HuH-7 (cell line): ENCODE measurements around the gene FUT7.
A peak's percentile ranks its signal among the peaks of the same experiment; 100 is the strongest.

Experiments used
- DNase-seq: peaks from one replicate; pipeline ENCODE4 v3.0.0; 2011; ENCODE audit warnings: low spot score

Gene FUT7

DNA sequence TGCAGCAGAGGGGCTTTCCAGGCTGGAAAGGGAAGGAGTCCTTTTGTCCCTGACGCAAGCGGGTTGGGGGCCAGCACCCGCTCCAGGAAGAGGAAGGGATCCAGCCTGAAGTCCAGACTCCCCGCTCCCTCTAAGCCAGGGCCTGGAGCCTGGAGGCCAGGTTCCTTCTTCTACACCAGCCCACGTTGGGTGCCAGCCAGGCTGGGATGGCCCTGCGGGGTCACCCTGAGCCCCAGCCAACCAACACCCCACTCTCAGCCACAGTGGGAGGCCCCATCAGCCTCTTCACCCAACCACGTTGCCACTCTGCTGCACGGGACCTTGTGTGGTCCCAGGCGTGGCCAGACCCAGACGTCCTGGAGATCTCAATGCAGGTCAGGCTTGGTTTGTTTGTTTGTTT lies 970 bp upstream of the FUT7 start:
- DNase-seq: no peak

DNA sequence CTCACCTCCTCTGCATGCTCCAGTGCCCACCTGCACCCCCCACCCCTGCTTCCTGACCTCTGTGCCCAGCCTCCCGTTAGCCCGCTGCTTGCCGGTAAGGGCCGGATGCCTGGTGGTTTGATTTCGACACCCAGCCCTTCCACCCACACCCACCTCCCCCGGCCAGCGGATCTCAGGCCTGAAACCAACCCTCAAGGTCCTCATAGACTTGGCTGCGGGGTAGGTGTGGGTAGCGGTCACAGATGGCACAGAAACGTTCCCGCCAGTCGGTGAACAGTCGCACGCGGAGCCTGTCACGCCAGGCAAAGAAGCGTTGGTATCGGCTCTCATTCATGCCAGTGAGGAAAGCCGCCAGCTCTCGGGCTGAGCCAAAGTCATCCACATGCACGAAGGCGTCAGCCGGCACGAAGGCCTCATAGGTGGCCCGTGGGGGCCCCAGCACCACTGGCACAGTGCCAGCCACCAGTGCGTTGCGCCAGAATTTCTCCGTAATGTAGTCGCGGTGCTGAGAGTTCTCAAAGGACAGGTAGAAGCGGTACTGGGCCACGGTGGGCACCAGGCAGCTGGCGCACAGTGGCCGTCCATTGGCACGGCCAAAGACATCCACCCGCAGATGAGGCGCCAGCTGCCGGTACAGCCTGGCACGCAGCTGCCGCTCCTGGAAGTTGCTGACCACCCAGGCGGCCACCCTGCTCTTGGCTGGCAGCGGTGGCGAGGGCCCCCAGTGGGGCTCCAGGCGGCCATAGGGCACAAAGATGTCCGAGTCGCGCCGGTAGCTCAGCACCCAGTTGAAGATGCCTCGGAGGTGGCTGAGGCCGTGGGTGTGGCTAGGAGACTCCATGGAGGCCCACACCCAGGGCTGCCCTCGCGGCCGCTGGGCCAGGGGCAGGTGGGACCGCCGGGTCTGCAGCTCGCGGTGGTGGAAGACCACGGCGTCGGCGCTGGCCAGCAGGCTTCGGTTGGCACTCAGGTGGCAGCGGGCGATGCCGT lies 1.1 kb downstream of the FUT7 start:
- DNase-seq: no peak

DNA sequence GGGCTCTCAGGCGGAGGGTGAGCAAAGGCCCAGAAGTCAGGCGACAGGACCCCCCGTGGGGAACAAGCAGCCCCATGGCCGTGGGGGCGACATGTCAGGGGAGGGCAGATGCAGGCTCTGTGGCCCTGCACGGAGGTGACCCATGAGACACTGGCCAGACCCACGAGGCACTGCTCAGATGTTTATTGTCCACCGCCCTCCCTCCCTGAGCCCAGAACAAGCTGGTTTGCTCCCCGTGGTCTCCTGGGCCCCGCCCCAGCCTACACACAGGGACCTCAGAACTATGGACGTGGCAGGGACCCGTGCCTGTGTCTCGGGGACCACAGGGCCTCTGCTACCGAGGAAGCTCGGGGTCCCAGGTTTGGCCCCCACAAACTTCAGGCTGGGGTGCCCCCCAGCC lies 1.9 kb downstream of the FUT7 start:
- no peak for DNase-seq

DNA sequence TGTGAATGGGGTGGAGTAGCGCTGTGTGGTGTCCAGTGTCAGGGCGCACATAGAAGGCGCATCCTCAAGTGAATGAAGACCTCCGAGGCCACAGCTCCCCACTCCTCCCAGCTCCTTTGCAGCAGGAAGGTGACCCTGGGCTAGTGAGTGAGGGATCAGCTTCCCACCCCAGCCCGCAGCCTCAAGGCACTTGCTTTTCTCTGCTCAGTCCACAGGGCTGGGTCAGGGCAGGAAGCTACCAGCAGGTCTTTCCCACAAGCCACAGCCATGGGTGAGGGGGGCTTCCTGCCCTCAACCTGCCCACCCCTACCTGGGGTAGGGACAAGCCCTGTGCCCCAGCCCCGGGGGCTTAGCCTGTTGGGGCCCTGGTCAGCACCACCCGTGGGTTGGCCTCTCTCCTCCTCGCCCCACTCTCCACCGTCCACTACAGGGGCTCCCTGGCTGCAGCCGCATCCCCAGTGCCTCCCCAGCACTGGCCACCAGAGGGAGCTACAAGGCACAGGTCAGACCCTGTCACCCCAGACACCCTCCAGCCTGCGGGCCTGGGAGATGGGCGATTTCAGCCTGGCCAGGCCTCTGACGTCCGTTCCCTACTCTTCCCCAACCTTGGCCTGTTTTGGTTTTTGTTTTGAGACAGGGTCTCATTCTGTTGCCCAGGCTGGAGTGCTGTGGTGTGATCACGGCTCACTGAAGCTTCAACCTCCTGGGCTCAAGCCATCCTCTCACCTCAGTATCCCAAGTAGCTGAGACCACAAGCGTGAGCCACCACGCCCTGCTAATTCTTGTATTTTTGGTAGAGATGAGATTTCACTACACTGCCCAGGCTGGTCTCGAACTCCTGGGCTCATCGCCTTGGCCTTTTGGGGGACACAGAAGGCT lies 2.6 kb downstream of the FUT7 start:
- DNase-seq: peak; percentile 95

DNA sequence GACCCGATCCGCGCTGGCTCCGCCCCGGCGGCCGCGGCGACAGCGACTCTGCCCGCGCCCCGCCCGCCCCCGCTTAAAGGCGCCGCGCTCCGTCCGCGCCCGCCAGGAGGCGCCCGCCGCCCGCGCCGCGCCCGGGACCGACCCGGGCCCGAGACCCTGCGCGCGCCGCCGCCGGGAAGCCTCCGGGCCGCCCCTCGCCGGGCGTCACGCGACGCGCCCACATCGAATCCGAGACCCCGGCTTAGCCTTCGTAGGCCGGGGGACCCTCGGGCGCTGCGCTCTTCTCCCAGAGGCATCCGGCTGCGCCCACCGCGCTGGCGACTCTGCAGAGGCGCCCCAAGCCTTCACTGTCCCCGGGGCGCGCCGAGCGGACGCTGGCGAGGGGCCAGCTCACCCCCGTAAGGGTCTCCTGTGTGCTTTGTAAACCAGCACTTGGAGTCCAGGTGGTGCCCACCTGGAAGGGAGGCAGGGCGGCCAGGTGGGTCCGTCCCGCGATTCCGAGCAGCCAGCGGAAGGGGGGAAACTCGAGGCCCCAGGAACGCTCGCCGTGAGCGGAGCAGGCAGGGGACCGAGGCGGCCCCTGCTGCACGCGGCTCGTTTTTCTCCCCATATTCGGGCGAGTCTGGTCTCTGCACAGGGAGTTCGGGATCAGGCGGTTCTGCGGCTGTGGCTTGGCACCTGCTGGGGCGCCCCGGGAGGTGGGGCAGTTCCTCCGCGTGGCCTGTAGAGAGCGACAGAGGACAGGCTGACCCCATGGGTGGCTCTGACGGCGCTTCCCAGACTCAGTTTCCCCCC lies 3.4 kb downstream of the FUT7 start:
- DNase-seq: peak; percentile 79

DNA sequence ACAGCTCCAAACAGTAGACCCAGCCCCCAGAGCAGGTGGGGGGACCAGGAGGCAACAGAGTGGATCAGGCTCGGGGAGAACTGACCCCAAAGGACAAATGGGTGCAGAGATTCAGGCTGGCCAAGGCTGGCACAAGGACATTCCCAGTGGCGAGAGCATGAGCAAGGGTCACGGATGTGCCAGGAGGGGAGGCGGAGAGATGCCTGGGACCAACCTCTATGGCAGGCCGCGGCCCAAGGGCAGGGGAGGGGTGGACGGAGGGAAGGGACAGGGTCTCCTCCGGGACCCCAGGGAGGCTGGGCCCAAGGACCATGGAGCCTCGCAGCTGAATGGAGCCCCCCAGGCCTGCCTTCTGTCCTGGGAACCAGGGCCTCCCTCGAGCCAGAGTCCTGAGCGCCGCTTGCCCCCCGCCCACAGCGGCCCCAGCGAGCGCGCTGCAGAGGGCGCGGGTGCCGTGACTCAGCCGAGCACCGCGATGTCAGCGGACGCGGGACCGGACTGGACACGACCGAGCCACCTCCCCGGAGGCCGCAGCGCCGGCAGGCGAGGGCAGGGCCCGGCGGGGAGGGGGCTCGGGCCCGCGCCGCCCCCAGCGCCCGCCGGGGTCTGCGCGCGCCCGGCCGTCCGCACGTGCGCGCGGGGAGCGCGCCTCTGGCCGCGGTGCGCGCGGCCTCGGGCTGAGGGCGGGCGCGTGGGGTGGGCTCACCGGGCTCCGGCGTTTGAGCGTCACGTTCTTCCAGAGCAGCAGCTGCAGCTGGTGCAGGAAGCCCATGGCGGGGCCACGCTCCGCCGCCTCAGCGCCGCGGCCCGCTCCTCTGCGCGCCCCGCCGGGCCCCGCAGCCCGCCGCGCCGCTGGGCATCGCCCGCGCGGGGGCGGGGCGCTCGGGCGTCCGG lies 4.3 kb downstream of the FUT7 start, which contains the start of gene ABCA2:
Gene ABCA2, minus strand, starts transcription at position 869 of the 894 bp plus-strand sequence. Its CDS starts 97 bp downstream, at position 772.
- no peak for DNase-seq

DNA sequence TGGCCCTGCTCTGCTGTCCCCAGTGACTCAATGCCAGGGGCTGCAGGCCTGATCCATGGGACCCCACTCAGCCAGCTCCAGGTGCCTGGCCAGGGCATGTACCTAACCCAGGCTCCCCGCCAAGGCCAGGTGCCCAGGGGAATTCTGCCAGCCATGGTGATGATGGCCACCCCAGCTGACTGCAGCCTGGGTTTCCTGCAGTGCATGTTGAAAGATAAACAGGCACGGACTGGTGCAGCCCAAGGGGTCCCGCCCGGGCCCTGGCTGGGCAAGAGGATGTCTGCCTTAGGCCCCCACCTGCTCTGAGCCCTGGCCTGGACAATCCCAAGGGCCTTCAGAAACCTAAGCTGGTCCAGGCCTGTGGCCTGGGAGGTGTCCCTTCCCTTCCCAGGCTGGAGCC lies 5.1 kb downstream of the FUT7 start:
- DNase-seq: no peak

DNA sequence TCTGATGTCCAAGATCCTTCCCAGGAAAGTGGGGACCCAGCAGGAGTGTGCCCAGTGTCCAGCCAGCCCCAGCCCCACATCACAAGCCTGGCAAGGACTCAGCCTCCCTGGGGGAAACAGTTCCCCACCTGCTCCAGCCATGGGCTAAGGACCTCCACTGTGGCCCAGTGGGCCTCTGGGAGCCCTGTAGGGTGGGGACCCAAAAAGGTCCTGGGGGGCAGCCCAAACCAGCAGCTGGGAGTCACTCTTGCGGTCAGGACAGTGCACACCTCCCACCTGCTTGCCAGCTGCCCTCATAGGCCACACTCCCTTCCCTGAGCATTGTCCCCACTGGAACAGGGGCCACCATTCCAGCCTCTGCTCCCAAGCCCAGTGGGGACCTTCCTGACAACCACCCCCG lies 5.5 kb downstream of the FUT7 start:
- DNase-seq: no peak

DNA sequence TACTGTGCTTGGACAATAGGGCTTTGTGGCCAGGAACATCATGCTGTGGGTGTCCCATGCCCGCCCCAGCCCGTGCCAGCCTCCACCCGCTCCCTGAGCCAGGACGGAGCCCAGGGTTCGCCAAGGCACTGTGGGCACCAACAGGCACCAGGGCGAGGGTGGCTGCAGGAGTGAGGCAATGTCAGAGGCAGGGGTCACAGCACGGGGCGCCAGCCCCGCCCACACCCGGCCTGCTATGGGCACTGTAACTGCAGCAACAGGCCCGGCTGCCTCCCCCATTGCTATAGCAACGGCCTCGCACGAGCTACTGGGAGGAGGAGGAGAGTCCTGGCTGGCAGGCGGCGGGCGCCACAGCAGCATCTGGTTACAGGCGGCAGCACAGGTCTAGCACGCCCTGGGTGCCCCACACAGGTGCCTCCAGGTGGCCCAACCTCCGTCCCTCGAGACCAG lies 6.3 kb downstream of the FUT7 start:
- no peak for DNase-seq

DNA sequence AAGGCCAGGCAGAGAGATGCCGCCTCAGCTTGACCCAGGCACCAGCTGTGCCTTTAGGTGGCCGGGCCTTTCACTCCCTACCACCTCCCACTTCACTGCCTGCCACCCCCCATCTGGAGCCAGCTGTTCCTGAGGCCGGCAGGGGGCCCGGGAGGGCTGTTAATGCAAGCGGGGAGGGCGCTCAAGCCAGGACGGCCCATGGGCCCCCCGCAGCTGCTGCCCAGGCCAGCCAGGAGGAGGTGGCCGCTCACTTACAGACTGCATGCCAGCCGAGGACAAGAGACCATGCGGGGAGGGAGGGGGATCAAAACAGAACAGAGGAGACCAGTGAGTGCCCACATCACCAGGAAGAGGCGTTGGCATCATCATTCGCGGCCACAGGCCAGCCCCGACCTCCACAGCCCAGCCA lies 8.3 kb downstream of the FUT7 start:
- DNase-seq: no peak

DNA sequence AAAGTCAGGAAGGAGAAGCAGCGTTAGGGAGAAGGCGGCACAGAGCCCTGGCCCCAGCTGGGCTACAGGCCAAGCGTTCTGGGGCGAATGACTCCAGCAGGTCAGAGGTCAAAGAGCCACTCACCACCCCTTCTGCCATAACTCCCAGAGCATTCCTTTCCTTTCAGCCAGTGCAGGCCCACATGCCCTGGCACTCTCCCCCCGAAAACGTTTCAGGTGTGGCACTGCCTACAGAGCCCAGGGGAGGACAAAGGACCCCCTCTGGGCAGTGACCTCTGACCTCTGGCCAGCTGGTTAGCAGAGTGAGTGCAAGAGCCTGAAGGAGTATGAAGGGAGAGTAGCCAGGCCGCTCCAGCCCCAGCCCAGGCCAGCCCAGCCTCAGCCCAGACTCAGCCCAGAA lies 8.7 kb downstream of the FUT7 start:
- DNase-seq: no peak

DNA sequence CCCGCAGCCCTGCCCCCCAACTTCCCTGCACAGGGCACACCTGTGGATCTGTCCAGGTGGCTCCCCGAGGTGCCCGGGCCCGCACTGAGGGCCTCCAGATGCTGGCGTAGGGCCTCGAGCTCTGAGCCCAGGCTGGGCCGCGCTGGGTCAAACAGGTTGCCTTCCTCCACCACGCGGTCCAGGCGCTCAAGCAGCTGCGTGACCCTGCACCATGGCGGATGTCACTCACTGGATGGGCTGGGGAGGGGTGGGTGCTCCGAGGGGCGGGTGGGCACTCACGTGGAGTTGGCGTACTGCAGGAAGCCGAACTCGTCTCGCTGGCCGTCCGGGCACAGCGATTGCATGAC lies 9.3 kb downstream of the FUT7 start:
- DNase-seq: no peak

DNA sequence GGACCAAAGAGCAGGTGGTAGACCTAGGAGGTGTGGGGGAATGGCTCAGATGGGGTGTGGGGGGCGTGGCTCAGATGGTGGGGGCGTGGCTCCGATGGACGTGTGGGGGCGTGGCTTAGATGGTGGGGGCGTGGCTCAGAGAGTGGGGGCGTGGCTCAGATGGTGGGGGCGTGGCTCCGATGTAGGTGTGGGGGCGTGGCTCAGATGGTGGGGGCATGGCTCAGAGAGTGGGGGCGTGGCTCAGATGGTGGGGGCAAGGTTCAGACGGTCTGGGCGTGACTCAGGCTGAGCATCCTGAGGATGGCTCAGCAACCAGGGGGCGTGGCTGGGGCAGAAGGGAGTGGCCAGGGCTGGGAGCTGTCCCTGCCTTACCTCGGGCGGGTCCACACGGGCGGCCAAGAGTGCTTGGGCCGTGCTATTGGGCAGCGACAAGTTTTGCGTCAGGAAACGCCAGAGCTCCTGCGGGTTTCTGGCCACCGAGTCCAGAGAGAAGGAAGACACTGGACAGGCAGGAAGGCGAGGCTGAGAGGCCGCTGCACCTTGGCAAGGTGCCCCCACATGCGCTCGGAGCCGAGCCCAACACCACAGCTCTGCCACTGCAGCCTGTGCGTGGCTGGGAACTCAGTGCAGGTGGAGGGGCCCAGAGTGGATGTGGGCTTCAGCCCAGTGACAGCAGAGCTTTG lies 9.8 kb downstream of the FUT7 start:
- DNase-seq: peak; percentile 90

DNA sequence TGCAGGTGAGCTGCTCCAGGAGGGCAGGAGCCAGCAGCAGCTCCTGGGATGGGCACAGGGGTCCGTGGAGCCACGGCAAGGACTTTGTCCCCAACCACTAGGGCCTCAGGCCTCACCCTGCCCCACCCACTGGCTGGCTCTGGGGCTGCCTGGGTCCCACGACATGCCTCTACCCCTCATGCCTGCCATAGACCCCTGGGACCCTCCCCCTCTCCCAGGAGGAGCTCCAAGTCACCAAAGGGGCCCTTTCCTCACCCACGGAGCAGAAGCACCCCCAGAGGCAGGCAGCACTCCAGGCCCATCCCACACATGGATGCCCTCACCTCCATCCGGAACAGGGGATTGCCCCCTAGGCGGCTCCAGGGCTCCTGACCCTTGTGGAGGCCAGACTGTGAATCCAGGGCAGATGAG lies 10.3 kb downstream of the FUT7 start:
- DNase-seq: no peak

DNA sequence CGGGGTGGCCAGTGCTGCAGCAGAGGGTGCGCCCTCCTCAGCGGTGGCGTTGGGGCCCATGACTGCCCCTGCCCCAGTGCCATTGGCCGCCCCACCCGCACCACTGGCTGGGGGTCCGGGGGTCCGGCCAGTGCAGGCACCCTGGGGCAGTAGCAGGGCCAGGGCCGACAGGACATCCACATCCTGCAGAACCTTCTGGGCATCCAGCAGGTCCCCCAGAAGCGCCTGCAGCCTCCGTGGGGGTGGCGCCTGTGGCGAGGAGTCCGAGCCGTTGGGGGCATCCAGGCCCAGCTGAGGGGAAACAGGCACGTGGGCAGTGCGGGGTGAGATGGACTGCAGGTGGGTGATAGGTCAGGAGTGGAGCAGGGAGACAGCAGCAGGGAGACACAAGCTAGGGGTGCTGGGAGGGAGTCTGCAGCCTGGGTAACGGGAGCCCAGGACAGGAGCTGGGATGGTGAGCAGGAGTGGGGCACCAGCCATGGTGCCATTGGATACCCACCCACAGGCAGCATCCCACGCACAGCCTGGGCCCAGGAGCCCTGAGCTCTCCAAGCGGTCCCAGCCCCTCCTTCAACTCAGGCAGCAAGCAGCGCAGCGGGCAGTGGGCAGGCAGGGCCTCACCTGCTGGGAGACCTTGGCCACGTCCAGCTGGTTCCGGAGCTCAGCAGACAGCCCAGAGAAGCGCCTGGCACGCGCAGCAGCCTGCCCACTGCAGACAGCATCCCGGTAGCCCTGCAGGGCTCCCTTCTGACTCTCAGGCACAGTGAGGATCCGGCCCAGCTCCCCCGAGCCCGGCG lies 10.9 kb downstream of the FUT7 start:
- no peak for DNase-seq

DNA sequence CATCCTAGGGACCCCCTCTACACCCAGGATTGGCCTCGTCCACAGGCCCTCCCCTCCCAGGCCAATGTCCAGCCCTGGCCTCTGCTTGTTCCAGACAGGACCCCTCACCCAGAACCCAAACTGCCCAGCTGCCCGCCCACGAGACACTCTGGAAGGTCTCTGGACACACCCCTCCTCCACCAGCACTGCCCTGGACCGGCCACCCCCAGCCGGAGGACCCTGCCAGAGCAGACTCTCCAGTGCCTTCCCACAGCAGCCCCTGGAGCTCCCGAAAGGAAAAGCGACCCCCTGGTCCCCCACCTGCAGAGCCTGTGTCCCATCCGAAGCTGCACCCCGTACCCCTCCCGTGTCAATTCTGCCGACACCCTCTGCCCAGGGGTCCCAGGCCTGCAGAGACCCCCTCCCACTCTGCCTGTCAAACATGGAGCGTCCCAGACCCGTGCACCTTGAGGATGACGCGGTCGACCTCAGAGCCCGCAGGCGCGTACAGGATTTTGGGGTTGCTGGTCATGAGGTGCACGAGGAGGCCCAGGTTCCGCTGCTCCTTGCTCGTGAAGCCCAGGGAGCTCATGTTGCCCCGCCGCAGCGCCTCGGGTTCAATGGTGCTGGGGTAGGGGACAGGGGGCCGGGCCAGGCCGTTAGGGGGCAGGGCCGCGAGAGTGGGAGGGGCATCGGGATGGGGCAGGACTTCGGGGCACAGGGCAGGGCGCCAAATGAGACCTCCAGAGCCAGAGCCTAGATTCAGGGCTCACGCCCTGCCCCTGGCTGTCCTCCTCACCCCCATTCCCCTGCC lies 11.8 kb downstream of the FUT7 start:
- DNase-seq: no peak

DNA sequence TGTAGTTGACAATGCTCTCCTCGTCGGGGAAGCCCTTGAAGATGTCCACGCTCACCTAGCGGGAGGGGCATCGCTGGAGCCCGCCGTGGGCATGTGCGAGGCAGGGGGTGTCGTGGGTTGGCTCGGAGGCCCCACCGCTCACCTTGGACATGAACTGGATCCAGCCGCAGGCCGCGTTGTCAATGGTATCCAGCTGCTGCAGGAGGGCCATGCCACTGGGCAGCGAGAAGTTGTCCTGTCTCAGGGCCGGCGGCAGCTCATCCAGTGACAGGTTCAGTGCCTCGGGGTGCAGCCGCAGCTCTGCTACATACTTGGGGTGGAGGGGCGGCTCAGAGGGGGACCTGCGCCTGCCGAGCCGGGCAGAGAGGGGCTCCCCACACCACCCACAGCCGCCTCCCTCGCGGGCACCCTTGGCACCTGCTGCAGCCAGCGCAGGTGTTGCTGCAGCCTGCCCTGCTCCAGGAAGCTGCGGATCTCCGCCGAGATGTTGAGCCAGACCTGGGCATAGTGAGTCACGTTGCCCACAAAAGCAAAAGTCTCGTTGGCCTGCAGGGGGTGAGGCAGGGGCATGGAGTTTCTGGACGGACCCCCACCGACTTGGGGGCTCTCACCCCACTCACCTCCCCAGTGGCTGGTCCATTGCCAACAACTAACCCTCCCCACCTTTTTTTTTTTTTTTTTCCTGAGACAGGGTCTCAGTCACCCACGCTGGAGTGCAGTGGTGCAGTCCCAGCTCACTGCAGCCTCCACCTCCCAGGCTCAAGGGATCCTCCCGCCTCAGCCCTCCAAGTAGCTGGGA lies 12.9 kb downstream of the FUT7 start:
- no peak for DNase-seq
